Suprapubic skin (tissue), 4 donors: ENCODE data around the gene SKOR2. TPM values are rescaled to one million over a fixed set of nuclear protein-coding genes. Genes with fewer than 3 reads are reported as not detected.

ENCODE experiments used
- DNase-seq, 2 donors: peaks; one replicate each; pipeline ENCODE4 v3.0.0-alpha.2; 2019; ENCODE audit warnings: low spot score in 2 of 2
- H3K27ac ChIP-seq: fragments of 200-600 bp; sonication (generic); one replicate; pipeline ENCODE4 v1.5.1; 2019
- H3K27me3 ChIP-seq: fragments of 200-600 bp; sonication (generic); one replicate; pipeline ENCODE4 v1.5.1; 2019
- H3K36me3 ChIP-seq: fragments of 200-600 bp; sonication (generic); one replicate; pipeline ENCODE4 v1.5.1; 2019
- H3K4me1 ChIP-seq: fragments of 200-600 bp; sonication (generic); one replicate; pipeline ENCODE4 v1.5.1; 2019
- H3K4me3 ChIP-seq: fragments of 200-600 bp; sonication (generic); one replicate; pipeline ENCODE4 v1.5.1; 2019; ENCODE audit warnings: mild to moderate bottlenecking
- H3K9me3 ChIP-seq: fragments of 200-600 bp; sonication (generic); one replicate; pipeline ENCODE4 v1.5.1; 2019
- EP300 ChIP-seq: sonication (generic); formaldehyde crosslinking; IDR thresholded peaks from one replicate; pipeline ENCODE4 v1.6.1; 2017; ENCODE audit warnings: antibody characterized with exemption
- POLR2A ChIP-seq, 2 donors: fragments of 450-650 bp; IDR thresholded peaks; one replicate each; pipeline ENCODE4 v1.6.1; 2017; ENCODE audit warnings: antibody characterized with exemption in 2 of 2, mild to moderate bottlenecking in 2 of 2, moderate library complexity in 2 of 2
- POLR2AphosphoS5 ChIP-seq, 3 donors: sonication (generic); formaldehyde crosslinking; IDR thresholded peaks; one replicate each; pipeline ENCODE4 v1.6.1; 2017; ENCODE audit warnings: antibody characterized with exemption in 3 of 3
- whole genome bisulfite sequencing: methylation state at CpG from one replicate; pipeline ENCODE4 v1.1.5; 2018; 5-methylcytosine and 5-hydroxymethylcytosine counted together
- total RNA-seq, 4 donors: library from RNA; depleted of rRNA; stranded (reverse); fragments of >200 nt; gene quantifications; one replicate each; pipeline ENCODE4 v1.1.0, GENCODE V29; 2016
- TF ChIP-seq, protein P1 (sequence below), 2 donors: fragments of 200-600 bp in 1 of 2; fragments of 450-650 bp in 1 of 2; sonication (generic) in 1 of 2; IDR thresholded peaks; one replicate each; pipeline ENCODE4 v1.5.1; 2016 to 2019; ENCODE audit warnings: antibody characterized with exemption in 2 of 2, mild to moderate bottlenecking in 1 of 2, moderate library complexity in 1 of 2

Gene SKOR2
- total RNA-seq, 4 donors from 2014 or later = not detected

DNA sequence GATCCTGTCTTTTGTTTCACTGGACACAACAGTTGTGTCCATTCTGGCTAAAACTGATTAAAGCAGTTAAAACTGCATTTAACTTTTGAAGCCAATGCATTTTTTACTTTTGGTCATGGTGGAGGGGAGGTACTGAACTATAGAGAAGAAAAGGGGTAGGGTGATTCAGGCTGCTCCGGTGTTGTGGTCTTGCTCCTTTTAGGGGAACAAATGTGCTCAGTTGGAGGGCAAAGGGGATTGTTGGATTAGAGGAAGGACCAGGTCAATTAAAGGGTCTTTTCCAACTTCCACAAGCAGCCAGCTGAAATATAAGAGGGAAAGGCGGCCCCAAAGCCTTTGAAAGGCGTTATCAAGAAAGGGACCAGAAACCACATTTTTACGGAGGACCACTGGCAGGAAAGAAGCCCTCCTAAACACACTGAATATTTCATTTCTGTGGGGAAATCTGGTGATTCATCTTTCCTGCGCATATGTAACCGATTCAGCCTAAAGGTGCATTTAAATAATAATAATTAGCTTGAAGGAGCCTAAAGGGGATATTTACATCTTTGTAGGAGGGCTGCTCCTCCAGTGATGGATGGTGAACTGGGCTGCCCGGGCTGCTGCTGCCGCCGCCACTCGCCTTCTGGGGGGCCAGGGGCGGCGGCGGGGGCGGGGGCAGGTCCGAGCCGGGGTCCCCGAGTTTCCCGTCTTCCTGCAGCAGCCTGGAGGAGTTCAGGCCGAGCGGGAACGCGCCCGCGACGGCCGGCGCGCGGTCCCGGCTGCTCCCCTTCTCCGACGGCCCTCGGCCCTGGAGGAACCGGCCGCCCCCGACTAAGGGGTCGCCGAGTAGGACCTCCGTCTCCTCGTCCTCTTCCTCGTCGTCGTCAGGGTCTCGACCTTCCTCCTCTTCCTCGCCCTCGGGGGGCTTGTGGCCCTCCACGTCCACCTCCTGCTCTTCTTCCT lies 5.2 kb downstream of the SKOR2 start:
- WGBS = 7% methylated on average over 47 of the region's 47 CpGs
- no peak for TF ChIP-seq POLR2AphosphoS5 (IDR thresholded peaks at IDR 0.05)
- Histone ChIP-seq H3K27me3 (peaks cover 90% of the 10 kb centered on the region), H3K27ac (no peak overlapping the region), H3K9me3 (no peaks in the 10 kb centered on the region), H3K4me3 (no peak overlapping the region), H3K4me1 (peaks cover 12% of the 10 kb centered on the region), H3K36me3 (no peaks in the 10 kb centered on the region)
- DNase-seq = no peak

- H3K4me1 ChIP-seq = peaks cover 10% of the 10 kb centered on the region
- no peak overlapping the region for H3K4me3 ChIP-seq
- no peak for DNase-seq
- TF ChIP-seq POLR2AphosphoS5 (IDR thresholded peaks at IDR 0.05) = no peak
- no peak for TF ChIP-seq EP300
- TF ChIP-seq, protein P1, sequence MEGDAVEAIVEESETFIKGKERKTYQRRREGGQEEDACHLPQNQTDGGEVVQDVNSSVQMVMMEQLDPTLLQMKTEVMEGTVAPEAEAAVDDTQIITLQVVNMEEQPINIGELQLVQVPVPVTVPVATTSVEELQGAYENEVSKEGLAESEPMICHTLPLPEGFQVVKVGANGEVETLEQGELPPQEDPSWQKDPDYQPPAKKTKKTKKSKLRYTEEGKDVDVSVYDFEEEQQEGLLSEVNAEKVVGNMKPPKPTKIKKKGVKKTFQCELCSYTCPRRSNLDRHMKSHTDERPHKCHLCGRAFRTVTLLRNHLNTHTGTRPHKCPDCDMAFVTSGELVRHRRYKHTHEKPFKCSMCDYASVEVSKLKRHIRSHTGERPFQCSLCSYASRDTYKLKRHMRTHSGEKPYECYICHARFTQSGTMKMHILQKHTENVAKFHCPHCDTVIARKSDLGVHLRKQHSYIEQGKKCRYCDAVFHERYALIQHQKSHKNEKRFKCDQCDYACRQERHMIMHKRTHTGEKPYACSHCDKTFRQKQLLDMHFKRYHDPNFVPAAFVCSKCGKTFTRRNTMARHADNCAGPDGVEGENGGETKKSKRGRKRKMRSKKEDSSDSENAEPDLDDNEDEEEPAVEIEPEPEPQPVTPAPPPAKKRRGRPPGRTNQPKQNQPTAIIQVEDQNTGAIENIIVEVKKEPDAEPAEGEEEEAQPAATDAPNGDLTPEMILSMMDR (IDR thresholded peaks at IDR 0.05) = no peak
- TF ChIP-seq POLR2A (IDR thresholded peaks at IDR 0.05) = no peak
- H3K27me3 ChIP-seq = peaks cover 81% of the 10 kb centered on the region
- WGBS = 17% methylated on average over 4 of the region's 4 CpGs
- no peaks in the 10 kb centered on the region for H3K9me3 ChIP-seq
- H3K36me3 ChIP-seq = no peaks in the 10 kb centered on the region
- no peak overlapping the region for H3K27ac ChIP-seq
Observed at GRCh38 chr18:47244086-47244485, 7.4 kb downstream of the SKOR2 start.

DNA sequence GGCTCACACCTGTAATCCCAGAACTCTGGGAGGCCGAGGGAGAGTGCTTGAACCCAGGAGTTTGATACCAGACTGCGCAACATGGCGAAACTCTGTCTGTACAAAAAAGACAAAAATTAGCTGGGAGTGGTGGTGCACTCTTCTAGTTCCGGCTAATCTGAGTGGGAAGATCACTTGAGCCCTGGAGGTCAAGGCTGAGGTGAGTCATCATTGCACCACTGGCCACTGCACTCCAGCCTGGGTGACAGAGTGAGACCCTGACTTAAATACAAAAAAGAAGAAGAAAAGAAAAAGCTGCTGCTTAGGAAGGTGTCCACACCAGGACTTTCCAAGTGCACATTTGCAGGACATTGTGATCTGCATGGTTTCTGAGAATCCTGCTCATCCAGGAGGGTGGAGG lies 16.4 kb downstream of the SKOR2 start:
- Histone ChIP-seq H3K4me1 (no peaks in the 10 kb centered on the region), H3K4me3 (no peak overlapping the region), H3K9me3 (no peaks in the 10 kb centered on the region), H3K27ac (no peak overlapping the region), H3K36me3 (no peaks in the 10 kb centered on the region), H3K27me3 (peaks cover 56% of the 10 kb centered on the region)
- TF ChIP-seq POLR2AphosphoS5 (IDR thresholded peaks at IDR 0.05) (no peak), POLR2A (IDR thresholded peaks at IDR 0.05) (no peak), EP300 (no peak)
- TF ChIP-seq, protein P1 (IDR thresholded peaks at IDR 0.05) = no peak
- 90% methylated on average over 4 of the region's 4 CpGs for WGBS
- no peak for DNase-seq

DNA sequence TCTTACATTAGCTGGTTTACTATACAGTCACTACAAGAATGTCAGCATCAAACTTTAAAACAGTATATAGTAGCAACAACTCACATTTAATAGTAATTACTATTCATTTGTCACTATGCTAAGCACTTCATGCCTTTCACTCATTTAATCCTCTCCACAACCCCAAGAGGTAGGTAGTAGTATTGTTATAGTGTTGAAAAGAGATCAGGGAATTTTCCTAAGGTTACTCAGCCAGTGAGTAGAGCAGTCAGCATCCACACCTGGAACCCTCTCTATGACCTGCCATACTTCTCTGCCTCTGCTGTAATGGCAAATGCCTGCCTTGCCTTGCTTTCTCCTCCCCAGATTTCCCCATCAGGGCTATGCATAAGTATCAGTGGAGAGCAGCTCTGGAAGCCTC lies 24.8 kb downstream of the SKOR2 start:
- no peaks in the 10 kb centered on the region for H3K9me3 ChIP-seq
- DNase-seq = no peak
- TF ChIP-seq POLR2A (IDR thresholded peaks at IDR 0.05) = no peak
- no peak for TF ChIP-seq POLR2AphosphoS5 (IDR thresholded peaks at IDR 0.05)
- TF ChIP-seq, protein P1 (IDR thresholded peaks at IDR 0.05) = no peak
- no peak for TF ChIP-seq EP300
- no peak overlapping the region for H3K4me3 ChIP-seq
- H3K4me1 ChIP-seq = no peaks in the 10 kb centered on the region
- peaks cover 56% of the 10 kb centered on the region for H3K27me3 ChIP-seq
- no peaks in the 10 kb centered on the region for H3K36me3 ChIP-seq
- no peak overlapping the region for H3K27ac ChIP-seq

DNA sequence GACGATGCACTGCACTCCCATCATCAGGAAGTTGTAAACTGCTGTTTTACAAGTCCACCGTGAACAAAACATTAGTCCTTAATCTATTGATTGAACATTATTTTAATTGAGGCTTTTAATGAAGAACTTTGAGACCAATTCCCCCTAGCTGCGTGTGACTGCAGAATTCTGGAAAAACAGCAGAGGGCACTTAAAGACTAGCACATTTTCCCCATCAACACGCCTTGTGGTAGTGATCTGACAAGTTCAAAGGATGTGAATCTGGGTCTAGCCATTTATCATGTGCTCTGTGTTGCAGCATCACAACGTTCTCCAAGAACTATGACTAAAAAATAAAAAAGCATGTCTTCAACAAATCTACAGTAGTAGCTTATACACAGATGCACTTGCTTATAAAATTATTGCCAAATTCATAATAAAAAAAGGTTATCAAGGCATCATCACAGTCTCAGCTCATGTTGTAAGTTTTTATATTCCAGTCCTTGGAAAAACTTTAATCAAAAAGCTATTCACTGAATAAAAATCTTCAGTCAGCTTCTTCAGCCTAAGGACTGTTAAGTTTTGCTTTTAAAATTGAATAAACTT lies 35.8 kb downstream of the SKOR2 start:
- Histone ChIP-seq H3K36me3 (no peaks in the 10 kb centered on the region), H3K4me3 (no peak overlapping the region), H3K4me1 (no peaks in the 10 kb centered on the region), H3K27ac (no peak overlapping the region), H3K27me3 (peaks cover 33% of the 10 kb centered on the region), H3K9me3 (no peaks in the 10 kb centered on the region)
- no peak for DNase-seq
- no peak for TF ChIP-seq POLR2A (IDR thresholded peaks at IDR 0.05)
- no peak for TF ChIP-seq POLR2AphosphoS5 (IDR thresholded peaks at IDR 0.05)
- TF ChIP-seq, protein P1 (IDR thresholded peaks at IDR 0.05) = peak; percentile 6 to 41
- no peak for TF ChIP-seq EP300
- 0% methylated on average over 5 of the region's 5 CpGs for WGBS
